H1 (cell line): ENCODE data around the gene RIPOR3. TPM values are rescaled to one million over a fixed set of nuclear protein-coding genes. Genes with fewer than 3 reads are reported as not detected.

ENCODE experiments used
- CTCF ChIA-PET: fragments of 300-600 bp; sonication (Branson Sonifier 250); formaldehyde crosslinking; loops from one replicate; lab custom pipeline; 2021; ENCODE audit not compliant: partially characterized antibody; lab: Charles Lee
- POLR2A ChIA-PET: fragments of 300-600 bp; sonication (Branson Sonifier 250); formaldehyde crosslinking; loops from one replicate; lab custom pipeline; 2021; ENCODE audit warnings: inconsistent platforms; ENCODE audit not compliant: partially characterized antibody; lab: Charles Lee
- DNase-seq, 2 experiments: peaks; one replicate each; pipeline versions ENCODE4 v3.0.0 to v3.0.0-alpha.2; 2010 to 2022; ENCODE audit warnings: low spot score in 2 of 2, low read depth in 1 of 2, mixed read lengths in 1 of 2
- FAIRE-seq: peaks from 2 replicates; lab custom pipeline; 2011; peaks lifted over from hg19 to GRCh38; lab: Jason Lieb, UNC
- H2AFZ ChIP-seq: 2 replicates; pipeline ENCODE4 v1.8.1; 2012; ENCODE audit warnings: low read length, inconsistent platforms
- H2AK5ac ChIP-seq: 2 replicates; pipeline ENCODE4 v1.6.1; 2013; ENCODE audit warnings: low read depth, low read length
- H2BK120ac ChIP-seq: replicated peaks from 2 replicates; pipeline ENCODE3; 2013; ENCODE audit warnings: low read depth, low read length, inconsistent platforms
- H2BK12ac ChIP-seq: 2 replicates; pipeline ENCODE4 v1.6.1; 2013; ENCODE audit warnings: low read depth, low read length
- H2BK15ac ChIP-seq: 2 replicates; pipeline ENCODE4 v1.6.1; 2013; ENCODE audit warnings: low read length
- H2BK20ac ChIP-seq: 2 replicates; pipeline ENCODE4 v1.6.1; 2013; ENCODE audit warnings: low read length
- H2BK5ac ChIP-seq: 2 replicates; pipeline ENCODE4 v1.6.1; 2013; ENCODE audit warnings: low read depth, low read length
- H3K14ac ChIP-seq: 2 replicates; pipeline ENCODE4 v1.6.1; 2013; ENCODE audit warnings: inconsistent platforms; ENCODE audit not compliant: insufficient read length
- H3K18ac ChIP-seq: 2 replicates; pipeline ENCODE4 v1.6.1; 2013; ENCODE audit warnings: low read length; ENCODE audit errors: extremely low read depth
- H3K23ac ChIP-seq: 2 replicates; pipeline ENCODE4 v1.6.1; 2013; ENCODE audit warnings: inconsistent platforms; ENCODE audit not compliant: insufficient read length
- H3K23me2 ChIP-seq: 2 replicates; pipeline ENCODE4 v1.6.1; 2013; ENCODE audit warnings: low read depth, low read length
- H3K27ac ChIP-seq: 2 replicates; pipeline ENCODE4 v1.6.1; 2011; ENCODE audit warnings: low read depth, low read length, inconsistent platforms
- H3K27me3 ChIP-seq, 4 experiments: replicated peaks in 1 of 4; 1 replicate in 1 of 4; 2 replicates in 3 of 4; pipeline versions ENCODE4 v1.6.1 to v1.8.1; 2011 to 2013; ENCODE audit warnings: low read length in 3 of 4, mild to moderate bottlenecking in 3 of 4, inconsistent platforms in 2 of 4, mixed read lengths in 2 of 4, moderate library complexity in 1 of 4; ENCODE audit not compliant: control insufficient read depth in 3 of 4, insufficient read depth in 3 of 4; ENCODE audit errors: extremely low read depth in 1 of 4
- H3K36me3 ChIP-seq, 4 experiments: 2 replicates each; pipeline versions ENCODE4 v1.6.1 to v1.8.1; 2011 to 2013; ENCODE audit warnings: mild to moderate bottlenecking in 4 of 4, low read length in 3 of 4, moderate library complexity in 2 of 4, control low read depth in 1 of 4, inconsistent platforms in 1 of 4; ENCODE audit not compliant: insufficient read depth in 4 of 4, control insufficient read depth in 2 of 4
- H3K4ac ChIP-seq: replicated peaks from 2 replicates; pipeline ENCODE3; 2013; ENCODE audit warnings: low read length, low read depth, mixed read lengths, inconsistent platforms; ENCODE audit not compliant: insufficient read length
- H3K4me1 ChIP-seq, 4 experiments: replicated peaks in 1 of 4; 1 replicate in 1 of 4; 2 replicates in 3 of 4; pipeline versions ENCODE4 v1.6.1 to v1.8.1; 2011 to 2013; ENCODE audit warnings: low read length in 3 of 4, inconsistent platforms in 2 of 4, mixed read lengths in 1 of 4; ENCODE audit not compliant: insufficient read depth in 4 of 4, control insufficient read depth in 3 of 4
- H3K4me2 ChIP-seq, 2 experiments: 2 replicates each; pipeline versions ENCODE4 v1.6.1 to v1.8.1; 2011 to 2013; ENCODE audit warnings: low read depth in 2 of 2, low read length in 2 of 2, control low read depth in 1 of 2, inconsistent platforms in 1 of 2, mild to moderate bottlenecking in 1 of 2; ENCODE audit not compliant: insufficient read depth in 1 of 2
- H3K4me3 ChIP-seq, 4 experiments: fragments of 200-600, 300-600 bp in 1 of 4; sonication (generic), shearing (Covaris generic), sonication (Bioruptor Twin) in 1 of 4; 2 replicates each; pipeline versions ENCODE4 v1.5.1 to v1.8.1; 2011 to 2016; ENCODE audit warnings: low read length in 4 of 4, low read depth in 3 of 4, control low read depth in 2 of 4, inconsistent platforms in 2 of 4, mild to moderate bottlenecking in 2 of 4, mixed read lengths in 1 of 4, moderate library complexity in 1 of 4; ENCODE audit not compliant: insufficient read depth in 2 of 4; ENCODE audit errors: extremely low read depth in 1 of 4
- H3K56ac ChIP-seq: replicated peaks from 2 replicates; pipeline ENCODE3; 2013; ENCODE audit warnings: low read depth, mild to moderate bottlenecking, mixed read lengths, low read length, inconsistent platforms; ENCODE audit not compliant: insufficient read length
- H3K79me1 ChIP-seq: 2 replicates; pipeline ENCODE4 v1.6.1; 2013; ENCODE audit warnings: low read depth, low read length, control low read depth
- H3K79me2 ChIP-seq, 2 experiments: 2 replicates each; pipeline versions ENCODE4 v1.6.1 to v1.8.1; 2012 to 2013; ENCODE audit warnings: low read length in 2 of 2, mild to moderate bottlenecking in 2 of 2, inconsistent platforms in 1 of 2; ENCODE audit not compliant: insufficient read depth in 2 of 2, control insufficient read depth in 1 of 2
- H3K9ac ChIP-seq, 4 experiments: replicated peaks in 1 of 4; 1 replicate in 1 of 4; 2 replicates in 3 of 4; pipeline versions ENCODE4 v1.6.1 to v1.8.1; 2011 to 2013; ENCODE audit warnings: low read depth in 3 of 4, low read length in 3 of 4, control low read depth in 2 of 4, mild to moderate bottlenecking in 2 of 4, moderate library complexity in 2 of 4, inconsistent platforms in 1 of 4; ENCODE audit errors: extremely low read depth in 1 of 4
- H3K9me3 ChIP-seq, 2 experiments: 2 replicates each; pipeline versions ENCODE4 v1.6.1 to v1.8.1; 2012 to 2013; ENCODE audit warnings: mild to moderate bottlenecking in 2 of 2, moderate library complexity in 2 of 2, control low read depth in 1 of 2, inconsistent platforms in 1 of 2, low read depth in 1 of 2, low read length in 1 of 2, mixed read lengths in 1 of 2; ENCODE audit not compliant: insufficient read depth in 2 of 2
- H4K20me1 ChIP-seq, 2 experiments: replicated peaks in 1 of 2; 2 replicates each; pipeline versions ENCODE3 to v1.8.1; 2011 to 2013; ENCODE audit warnings: inconsistent platforms in 2 of 2, low read length in 2 of 2, mild to moderate bottlenecking in 1 of 2; ENCODE audit not compliant: insufficient read depth in 2 of 2, control insufficient read depth in 1 of 2
- H4K5ac ChIP-seq: 2 replicates; pipeline ENCODE4 v1.6.1; 2013; ENCODE audit warnings: low read length, low read depth, mixed read lengths, inconsistent platforms; ENCODE audit not compliant: insufficient read length
- H4K8ac ChIP-seq: 2 replicates; pipeline ENCODE4 v1.8.0; 2013; ENCODE audit warnings: mild to moderate bottlenecking, moderate library complexity, low read length, inconsistent platforms; ENCODE audit not compliant: insufficient read depth; ENCODE audit errors: extremely low read depth
- H4K91ac ChIP-seq: replicated peaks from 2 replicates; pipeline ENCODE3; 2013; ENCODE audit warnings: low read length, mixed read lengths, inconsistent platforms; ENCODE audit not compliant: insufficient read length
- CBX5 ChIP-seq: fragments of 300-800, 300-1000 bp; sonication (generic); IDR thresholded peaks from 2 replicates; pipeline ENCODE4 v1.7.1; 2016; ENCODE audit warnings: antibody characterized with exemption, low read length, low read depth
- CEBPB ChIP-seq: IDR thresholded peaks from 2 replicates; pipeline ENCODE4 v1.6.1; 2012; ENCODE audit warnings: low read depth, low read length
- CTCF ChIP-seq, 3 experiments: IDR thresholded peaks; 1 replicate in 2 of 3; 2 replicates in 1 of 3; pipeline versions ENCODE4 v1.5.1 to v1.6.1; 2011; ENCODE audit warnings: low read length in 3 of 3, mild to moderate bottlenecking in 3 of 3, inconsistent platforms in 2 of 3, low read depth in 1 of 3, moderate library complexity in 1 of 3; ENCODE audit not compliant: insufficient read depth in 1 of 3; ENCODE audit errors: control extremely low read depth in 1 of 3
- FOSL1 ChIP-seq: IDR thresholded peaks from 2 replicates; pipeline ENCODE4 v1.6.1; 2011; ENCODE audit warnings: mild to moderate bottlenecking, low read depth, low read length, moderate library complexity; ENCODE audit not compliant: insufficient read depth
- HDAC2 ChIP-seq, 2 experiments: fragments of 300-600 bp in 1 of 2; sonication (generic) in 1 of 2; IDR thresholded peaks; 2 replicates each; pipeline ENCODE4 v1.6.1; 2011 to 2012; ENCODE audit warnings: low read depth in 2 of 2, low read length in 2 of 2, mild to moderate bottlenecking in 2 of 2, moderate library complexity in 2 of 2, borderline replicate concordance in 1 of 2, inconsistent platforms in 1 of 2
- KDM1A ChIP-seq: fragments of 200-600, 300-600 bp; sonication (generic); IDR thresholded peaks from 2 replicates; pipeline ENCODE4 v1.7.1; 2016; ENCODE audit warnings: mild to moderate bottlenecking, low read length, borderline replicate concordance
- SIN3A ChIP-seq, 2 experiments: IDR thresholded peaks in 1 of 2; conservative IDR thresholded peaks in 1 of 2; 2 replicates each; pipeline ENCODE4 v1.6.1; 2011 to 2012; ENCODE audit warnings: low read length in 2 of 2, improper control_type of control experiment in 1 of 2, low read depth in 1 of 2, mild to moderate bottlenecking in 1 of 2
- TCF12 ChIP-seq: IDR thresholded peaks from 2 replicates; pipeline ENCODE4 v1.6.1; 2011; ENCODE audit warnings: low read depth, mild to moderate bottlenecking, low read length
- WGBS, 2 experiments: shearing (Covaris generic) in 1 of 2; methylation state at CpG; one replicate each; pipeline versions ENCODE4 v1.1.6 to v1.1.7; 2013 to 2015; ENCODE audit warnings: low lambda C conversion rate in 2 of 2, mixed read lengths in 2 of 2, inconsistent platforms in 1 of 2, low coverage in 1 of 2, missing lambda C conversion rate in 1 of 2; ENCODE audit not compliant: insufficient replicate concordance in 2 of 2, insufficient coverage in 1 of 2, insufficient read length in 1 of 2; ENCODE audit errors: extremely low coverage in 1 of 2, missing lambda C conversion rate in 1 of 2; 5-methylcytosine and 5-hydroxymethylcytosine counted together
- polyA plus RNA-seq, 7 experiments: library from polyadenylated mRNA; depleted of rRNA in 3 of 7; stranded (reverse) in 5 of 7; unstranded in 2 of 7; fragments of >200 nt in 5 of 7; fragments of 200-250 nt in 2 of 7; gene quantifications; 1 replicate in 5 of 7; 2 replicates in 1 of 7; 4 replicates in 1 of 7; pipeline versions ENCODE4 v1.2.1 to v1.2.3, GENCODE V29; 2011 to 2013; ENCODE audit warnings: missing spikeins in 2 of 7, mixed read lengths in 2 of 7
- total RNA-seq: library from RNA; stranded (reverse); fragmentation: NEBNext Ultra II Directional; extraction: Animal tissue kit (Norgen Biotek cat#: 25700); gene quantifications from 2 replicates; pipeline ENCODE4 v1.2.1, GENCODE V29; 2021

The RIPOR3 gene
- total and polyA plus RNA-seq, 2 of the 8 experiments (the other 6 are each of a cell fraction or from before 2014, with no cell fraction given): 3.6 to 4.5 TPM

- Histone ChIP-seq H3K18ac (peak overlapping the region; percentile 7), H3K4me3 (peak overlapping the region; percentile 31 to 64 (median 50); a peak in 5 of 8 replicates), H3K27me3 (0 out of 7 replicates have a peak, but pooled peaks cover 0 to 2% (median 0%) of the 10 kb centered on the region in 4 experiments), H3K9ac (no peak overlapping the region), H3K79me1 (no peaks in the 10 kb centered on the region; the same call in 1 of the 2 replicates), H2AFZ (no peak overlapping the region), H2BK12ac (peak overlapping the region; percentile 68; the same call in 1 of the 2 replicates), H3K36me3 (no peaks in the 10 kb centered on the region), H3K4ac (no peak overlapping the region), H3K23ac (no peak overlapping the region), H4K20me1 (no peaks in the 10 kb centered on the region), H2AK5ac (no peak overlapping the region; the same call in 1 of the 2 replicates), H3K4me2 (peak overlapping the region; percentile 85 to 93), H2BK5ac (peak overlapping the region; percentile 68; the same call in 1 of the 2 replicates), H3K4me1 (peaks cover 16 to 24% (median 18%) of the 10 kb centered on the region in 4 experiments), H3K79me2 (no peaks in the 10 kb centered on the region; a peak in 1 of 4 replicates), H4K91ac (no peak overlapping the region), H3K27ac (no peak overlapping the region), H3K23me2 (peaks cover 19% of the 10 kb centered on the region), H3K14ac (no peak overlapping the region), H3K56ac (no peak overlapping the region), H3K9me3 (no peaks in the 10 kb centered on the region), H2BK120ac (no peak overlapping the region), H4K8ac (no peak overlapping the region), H2BK15ac (0 out of 2 replicates have a peak overlapping the region, but pooled peaks have one; percentile 84), H4K5ac (no peak overlapping the region), H2BK20ac (peak overlapping the region; percentile 80; the same call in 1 of the 2 replicates)
- DNase-seq: no peak
- WGBS, 2 experiments: 82% methylated on average over 10 of the region's 10 CpGs; no CpG with 5 or more reads in 1 of the 2 experiments
- no peak for FAIRE-seq
- ChIA-PET POLR2A (interaction anchor here (1.0 to 1.6 kb wide), 4 partner anchors 9 to 60 kb away, joined by 3 to 4 read pairs (median 4); no protein-coding TSS in a partner anchor), CTCF (interaction anchor here (0.7 to 4.8 kb wide), 10 partner anchors 11 to 101 kb away, joined by 3 to 28 read pairs (median 4); no protein-coding TSS in a partner anchor)
- TF ChIP-seq HDAC2 (IDR thresholded peaks at IDR 0.05; ENCODE audit: borderline replicate concordance in 1 of 2, low read depth in 2 of 2, low read length in 2 of 2) (no peak), CTCF (IDR thresholded peaks at IDR 0.05; ENCODE audit: control extremely low read depth in 1 of 3, insufficient read depth in 1 of 3, low read depth in 1 of 3, low read length in 3 of 3) (no peak), TCF12 (no peak), CEBPB (no peak), KDM1A (no peak), SIN3A (conservative IDR thresholded peaks at IDR 0.05 in 1 of 2, IDR thresholded peaks at IDR 0.05 in 1 of 2; ENCODE audit: low read depth in 1 of 2, low read length in 2 of 2) (no peak), CBX5 (no peak), FOSL1 (no peak)
Measured at GRCh38 chr20:50689864-50690649, 1.3 kb downstream of the RIPOR3 start.
